ENCODE results near the gene THBS4. TPM values are rescaled to one million over a fixed set of nuclear protein-coding genes. Genes with fewer than 3 reads are reported as not detected.

Gene THBS4
- polyA plus RNA-seq, 1 donor from 2014 or later, result 6.3 TPM

GRCh38 chr5:80039650-80040049, 4.5 kb downstream of the THBS4 start:
- no peak for TF ChIP-seq CTCF (IDR thresholded peaks at IDR 0.05; ENCODE audit: poor library complexity, severe bottlenecking)
- no peak for TF ChIP-seq EP300 (conservative IDR thresholded peaks at IDR 0.05; ENCODE audit: poor library complexity, severe bottlenecking)
- no peak for TF ChIP-seq RAD21 (conservative IDR thresholded peaks at IDR 0.05)
- TF ChIP-seq REST (IDR thresholded peaks at IDR 0.05; ENCODE audit: borderline replicate concordance), result no peak
- no peak for TF ChIP-seq EZH2 (IDR thresholded peaks at IDR 0.05; ENCODE audit: borderline replicate concordance, insufficient read depth, low read length, poor library complexity, severe bottlenecking)
- no peak for TF ChIP-seq SMC3 (conservative IDR thresholded peaks at IDR 0.05; ENCODE audit: poor library complexity)
- no peak for TF ChIP-seq POLR2AphosphoS5 (IDR thresholded peaks at IDR 0.05)
- no peak for TF ChIP-seq MXI1 (conservative IDR thresholded peaks at IDR 0.05; ENCODE audit: poor library complexity, severe bottlenecking)
- TF ChIP-seq TAF1 (IDR thresholded peaks at IDR 0.05; ENCODE audit: low read depth), result no peak
- no peaks in the 10 kb centered on the region for H3K79me2 ChIP-seq (replicated peaks; ENCODE audit: insufficient read depth, low read length)
- H3K9me2 ChIP-seq (ENCODE audit: insufficient read depth, low read length), result no peaks in the 10 kb centered on the region
- H3K4me2 ChIP-seq (ENCODE audit: low read length), result no peak overlapping the region
- no peaks in the 10 kb centered on the region for H4K20me1 ChIP-seq (ENCODE audit: insufficient read depth)
- H3K36me3 ChIP-seq (ENCODE audit: insufficient read depth, low read length), result no peaks in the 10 kb centered on the region
- no peak overlapping the region for H3K4me3 ChIP-seq (ENCODE audit: low read length)
- no peaks in the 10 kb centered on the region for H3F3A ChIP-seq (ENCODE audit: insufficient read depth, low read length, poor library complexity, severe bottlenecking)
- H3K9ac ChIP-seq (ENCODE audit: low read length), result no peak overlapping the region
- no peak overlapping the region for H2AFZ ChIP-seq (ENCODE audit: low read depth, low read length)
- no peaks in the 10 kb centered on the region for H3K9me3 ChIP-seq (ENCODE audit: low read length)
- H3K27me3 ChIP-seq (ENCODE audit: insufficient read depth, low read depth, low read length), result peaks cover 21% of the 10 kb centered on the region
- no peak overlapping the region for H3K27ac ChIP-seq (ENCODE audit: low read length)

GRCh38 chr5:80041527-80041926, 6.4 kb downstream of the THBS4 start:
- no peaks in the 10 kb centered on the region for H3K79me2 ChIP-seq (replicated peaks; ENCODE audit: insufficient read depth, low read length)
- H3K9me3 ChIP-seq (ENCODE audit: low read length), result no peaks in the 10 kb centered on the region
- no peak overlapping the region for H3K4me2 ChIP-seq (ENCODE audit: low read length)
- H2AFZ ChIP-seq (ENCODE audit: low read depth, low read length), result no peak overlapping the region
- no peak for TF ChIP-seq EP300 (conservative IDR thresholded peaks at IDR 0.05; ENCODE audit: poor library complexity, severe bottlenecking)
- TF ChIP-seq RAD21 (conservative IDR thresholded peaks at IDR 0.05), result no peak
- TF ChIP-seq MXI1 (conservative IDR thresholded peaks at IDR 0.05; ENCODE audit: poor library complexity, severe bottlenecking), result no peak
- no peak for TF ChIP-seq EZH2 (IDR thresholded peaks at IDR 0.05; ENCODE audit: borderline replicate concordance, insufficient read depth, low read length, poor library complexity, severe bottlenecking)
- TF ChIP-seq REST (IDR thresholded peaks at IDR 0.05; ENCODE audit: borderline replicate concordance), result no peak
- TF ChIP-seq POLR2AphosphoS5 (IDR thresholded peaks at IDR 0.05), result no peak
- TF ChIP-seq CTCF (IDR thresholded peaks at IDR 0.05; ENCODE audit: poor library complexity, severe bottlenecking), result no peak
- TF ChIP-seq SMC3 (conservative IDR thresholded peaks at IDR 0.05; ENCODE audit: poor library complexity), result no peak
- TF ChIP-seq TAF1 (IDR thresholded peaks at IDR 0.05; ENCODE audit: low read depth), result no peak
- no peak overlapping the region for H3K4me3 ChIP-seq (ENCODE audit: low read length)
- no peaks in the 10 kb centered on the region for H4K20me1 ChIP-seq (ENCODE audit: insufficient read depth)
- H3K27me3 ChIP-seq (ENCODE audit: insufficient read depth, low read depth, low read length), result peaks cover 3% of the 10 kb centered on the region
- H3F3A ChIP-seq (ENCODE audit: insufficient read depth, low read length, poor library complexity, severe bottlenecking), result no peaks in the 10 kb centered on the region
- H3K9me2 ChIP-seq (ENCODE audit: insufficient read depth, low read length), result no peaks in the 10 kb centered on the region
- no peaks in the 10 kb centered on the region for H3K36me3 ChIP-seq (ENCODE audit: insufficient read depth, low read length)
- H3K27ac ChIP-seq (ENCODE audit: low read length), result no peak overlapping the region
- no peak overlapping the region for H3K9ac ChIP-seq (ENCODE audit: low read length)
